GM12872 (cell line): ENCODE results near the gene MANBA.

ENCODE experiments used
- CTCF ChIP-seq: IDR thresholded peaks from 3 replicates; pipeline ENCODE4 v1.5.1; 2011; ENCODE audit warnings: low read depth, mild to moderate bottlenecking, low read length, moderate library complexity; ENCODE audit not compliant: insufficient read depth

Gene MANBA

GRCh38 chr4:102781570-102781969 lies 20.8 kb upstream of the MANBA start:
- TF ChIP-seq CTCF: no peak

- no peak for TF ChIP-seq CTCF
Observed at GRCh38 chr4:102780476-102781144, 19.8 kb upstream of the MANBA start.

GRCh38 chr4:102779204-102779603 lies 18.4 kb upstream of the MANBA start:
- TF ChIP-seq CTCF: no peak

- no peak for TF ChIP-seq CTCF
Observed at GRCh38 chr4:102778720-102779119, 18.0 kb upstream of the MANBA start.

- TF ChIP-seq CTCF: no peak
Observed at GRCh38 chr4:102775805-102776204, 15.0 kb upstream of the MANBA start.

- TF ChIP-seq CTCF: no peak
Observed at GRCh38 chr4:102774254-102774653, 13.5 kb upstream of the MANBA start.

GRCh38 chr4:102772738-102773340 lies 12.1 kb upstream of the MANBA start:
- no peak for TF ChIP-seq CTCF
